HG02970 (cell line): ENCODE data around the gene PIP4K2A.
"Not testable (repeated sequence)": the region's sequence is repeated elsewhere in the genome, so short reads cannot be mapped to it uniquely, and the experiment has no call there.

Experiments used
- ATAC-seq: cut with Tn5 transposase; IDR thresholded peaks from one replicate; pipeline ENCODE4 v1.9.1; 2021; ENCODE audit warnings: mild to moderate bottlenecking, moderate library complexity, moderate number of reproducible peaks; ENCODE audit not compliant: unreplicated experiment, low FRiP score

The PIP4K2A gene

DNA sequence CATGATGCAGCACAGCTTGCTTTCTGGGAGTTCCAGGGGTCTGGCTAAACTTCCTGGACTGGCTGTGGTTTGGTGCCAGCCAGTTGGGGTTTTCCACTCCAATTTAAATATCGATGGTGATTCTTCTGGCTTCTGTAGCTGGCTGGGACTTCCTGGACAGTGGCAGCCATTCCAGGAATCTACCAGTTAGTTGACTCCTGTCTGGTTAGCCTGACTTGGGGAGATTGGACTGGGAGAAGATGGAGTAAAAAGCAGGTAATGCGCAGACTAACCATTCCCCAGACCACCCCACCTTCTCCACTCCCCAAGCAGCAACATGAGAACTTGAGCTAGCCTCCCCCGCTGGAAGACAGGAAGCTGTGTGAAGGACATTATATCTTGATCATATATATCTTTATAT is 6.3 kb upstream of the PIP4K2A start:
- ATAC-seq, result no peak

DNA sequence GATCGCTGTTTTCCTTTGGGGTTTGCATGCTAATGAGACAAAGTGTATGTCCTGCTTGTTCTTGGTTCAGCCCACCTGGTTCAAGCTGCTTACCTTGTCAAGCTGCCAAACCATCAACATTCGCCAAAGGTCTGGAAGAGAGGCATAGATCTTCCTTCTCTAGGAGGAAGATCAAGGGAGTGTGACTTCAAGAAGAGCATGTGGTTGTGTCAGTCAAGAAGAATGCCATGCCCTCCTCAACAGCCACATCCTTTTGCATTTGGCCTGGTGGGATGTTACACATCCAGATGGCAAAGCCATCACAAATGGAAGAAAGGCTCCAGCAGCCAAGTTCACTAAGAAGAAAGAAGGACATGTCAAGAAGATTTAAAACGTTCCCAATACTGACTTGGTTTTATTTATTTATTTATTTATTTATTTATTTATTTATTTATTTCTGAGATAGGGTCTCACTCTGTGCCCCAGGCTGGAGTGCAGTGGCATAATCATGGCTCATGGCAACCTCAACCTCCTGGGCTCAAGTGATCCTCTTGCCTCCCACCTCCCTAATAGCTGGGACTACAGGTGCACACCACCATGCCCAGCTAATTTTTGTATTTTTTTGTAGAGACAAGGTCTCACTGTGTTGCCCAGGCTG is 5.1 kb upstream of the PIP4K2A start:
- no peak for ATAC-seq

- ATAC-seq, result not testable (repeated sequence)
These were observed 4.3 kb upstream of the PIP4K2A start for GRCh38 chr10:22718659-22719058.

DNA sequence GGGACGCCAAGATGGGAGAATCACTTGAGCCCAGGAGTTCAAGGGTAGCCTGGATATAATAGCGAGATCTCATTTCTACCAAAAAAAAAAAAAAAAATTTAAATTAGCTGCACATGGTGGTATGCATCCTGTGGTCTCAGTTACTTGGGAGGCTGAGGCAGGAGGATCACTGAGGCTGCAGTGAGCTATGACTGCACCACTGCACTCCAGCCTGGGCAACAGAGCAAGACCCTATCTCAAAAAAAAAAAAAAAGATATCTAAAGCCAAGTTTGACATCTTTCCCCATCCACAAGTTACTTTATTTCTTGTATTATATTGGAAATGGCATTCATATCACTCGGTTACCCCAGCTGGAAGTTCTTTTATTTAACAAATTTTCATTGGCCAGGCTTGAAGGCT is 3.4 kb upstream of the PIP4K2A start:
- ATAC-seq, result no peak

DNA sequence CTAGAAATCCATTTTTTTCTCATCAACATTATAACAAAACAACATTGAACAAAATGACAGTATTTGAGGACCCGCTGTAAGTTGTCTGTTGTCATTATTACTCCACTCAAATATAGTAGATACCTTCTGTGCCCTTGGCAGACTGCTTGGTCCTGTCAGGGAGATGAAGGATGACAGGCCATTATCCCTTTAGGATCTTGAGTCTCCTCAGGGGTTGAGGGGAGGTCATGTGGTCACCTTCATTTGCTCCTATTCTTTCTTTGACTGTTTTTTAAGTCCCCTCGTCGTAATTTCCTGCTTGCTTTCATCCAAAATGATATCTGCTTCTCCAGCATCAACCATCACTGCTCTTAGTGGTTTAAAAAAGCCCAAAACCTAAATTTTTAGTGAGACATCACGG is 2.6 kb upstream of the PIP4K2A start:
- no peak for ATAC-seq

- ATAC-seq, result no peak
These were observed 880 bp upstream of the PIP4K2A start for GRCh38 chr10:22715290-22715625.

- ATAC-seq, result peak; percentile 16
These were observed 412 bp downstream of the PIP4K2A start for GRCh38 chr10:22713853-22714478.

- ATAC-seq, result no peak
These were observed 1.2 kb downstream of the PIP4K2A start for GRCh38 chr10:22712956-22713852.

DNA sequence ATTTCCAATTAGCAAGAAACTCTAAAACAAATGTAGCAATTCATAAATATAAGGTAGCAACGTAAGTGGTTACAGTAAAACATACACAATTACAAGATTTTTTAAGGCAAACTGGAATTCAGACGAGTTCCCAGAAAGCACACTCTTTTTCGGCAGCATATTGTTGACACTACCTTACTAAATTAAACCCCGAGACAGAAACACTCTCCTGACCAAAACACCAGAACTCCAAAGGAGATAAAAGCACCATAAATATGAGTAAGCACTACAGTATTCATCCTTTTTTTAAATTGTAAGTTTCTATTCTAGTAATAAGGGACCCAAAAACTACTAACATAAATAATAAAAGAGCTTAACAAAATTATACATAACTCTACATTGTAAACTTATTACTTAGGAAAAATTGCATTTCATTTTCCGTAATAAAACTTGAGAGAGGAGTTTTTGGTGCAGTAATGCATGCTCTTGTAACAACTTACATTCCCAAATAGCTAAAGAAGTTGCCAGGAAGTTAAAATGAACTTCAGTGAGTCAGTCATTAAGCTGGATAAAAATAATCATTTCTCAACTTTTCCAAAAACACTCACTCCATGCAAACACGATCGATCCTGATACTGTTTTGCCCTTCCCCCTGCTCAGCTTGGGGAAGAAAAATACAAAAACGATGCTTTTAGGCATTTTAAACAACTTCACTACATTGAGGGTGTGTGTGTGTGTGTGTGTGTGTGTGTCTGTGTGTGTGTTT is 2.0 kb downstream of the PIP4K2A start:
- ATAC-seq, result no peak

GRCh38 chr10:22711373-22711772 is 3.0 kb downstream of the PIP4K2A start:
- no peak for ATAC-seq

- ATAC-seq, result no peak
These were observed 4.1 kb downstream of the PIP4K2A start for GRCh38 chr10:22710139-22710745.

GRCh38 chr10:22708772-22709171 is 5.6 kb downstream of the PIP4K2A start:
- no peak for ATAC-seq

DNA sequence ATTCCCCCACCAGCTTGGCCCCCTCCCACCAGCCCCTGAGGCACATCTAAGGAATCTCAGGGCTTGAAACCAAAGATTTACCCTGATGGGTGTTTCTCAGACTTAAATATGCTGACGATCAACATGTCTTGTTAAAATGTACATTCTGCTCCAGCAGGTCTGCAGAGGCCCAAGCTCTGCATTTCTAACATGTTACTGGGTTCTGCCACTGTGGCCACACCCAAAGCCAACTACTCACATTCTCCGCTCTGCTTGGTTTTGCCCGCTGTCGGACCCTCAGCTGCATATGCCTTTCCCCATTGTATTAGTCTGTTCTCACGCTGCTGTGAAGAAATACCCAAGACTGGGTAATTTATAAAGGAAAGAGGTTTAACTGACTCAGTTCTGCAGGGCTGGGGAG is 8.9 kb downstream of the PIP4K2A start:
- ATAC-seq, result no peak

DNA sequence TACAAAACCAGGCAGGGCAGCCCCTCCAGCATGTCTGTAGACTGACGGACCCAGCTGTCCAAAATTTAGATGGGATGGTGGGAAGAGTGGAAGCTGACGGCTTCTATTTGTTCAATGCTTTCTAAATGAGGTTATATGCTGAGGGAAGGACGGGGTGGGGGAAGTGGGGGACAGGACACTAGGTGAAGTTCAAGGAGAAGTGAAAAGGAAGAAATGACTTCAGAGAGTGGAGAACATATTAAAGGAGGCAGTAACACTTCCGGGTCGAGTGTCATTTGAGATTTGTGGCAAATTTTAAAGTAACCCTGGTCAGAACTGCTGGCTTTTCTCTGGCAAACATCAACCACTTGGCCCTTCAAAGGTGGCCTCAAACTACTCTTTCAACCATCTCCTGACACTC is 9.4 kb downstream of the PIP4K2A start:
- ATAC-seq, result no peak

DNA sequence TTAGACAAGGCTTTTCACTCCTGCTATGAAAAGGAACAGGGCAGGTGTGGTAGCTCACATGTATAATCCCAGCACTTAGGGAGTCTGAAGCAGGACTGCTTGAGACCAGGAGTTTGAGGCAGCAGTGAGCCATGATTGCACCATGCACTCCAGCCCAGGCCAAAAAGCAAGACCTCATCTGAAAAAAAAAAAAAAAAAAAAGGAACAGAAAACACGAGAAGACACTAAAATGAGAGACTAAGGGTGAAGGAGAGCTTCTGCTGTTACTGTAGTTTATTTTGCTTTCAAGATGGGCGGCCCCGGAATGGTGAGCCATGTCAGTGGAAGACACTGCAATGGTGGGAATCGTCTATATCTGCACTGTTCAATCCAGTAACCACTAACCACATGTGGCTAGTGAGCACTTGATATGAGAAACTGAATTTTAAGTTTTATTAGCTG is 9.9 kb downstream of the PIP4K2A start:
- ATAC-seq, result no peak

DNA sequence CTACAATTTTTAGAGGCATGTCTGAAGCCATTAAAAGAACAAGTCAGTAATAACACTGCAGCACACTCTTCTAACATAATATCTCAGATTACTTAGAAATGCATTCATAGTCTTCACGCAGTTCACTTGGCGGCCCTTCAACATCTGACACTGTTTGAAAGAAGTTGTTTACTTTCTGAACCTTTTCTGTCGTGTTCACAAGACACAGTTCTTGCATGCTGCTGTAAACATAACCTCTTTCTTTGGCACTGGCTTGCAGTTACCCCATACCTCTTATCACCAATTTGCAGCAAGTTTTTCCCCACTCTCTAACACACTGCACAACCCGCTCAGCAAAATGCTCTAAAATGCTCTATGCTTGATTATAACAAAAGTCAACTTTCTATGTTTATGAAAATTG is 12.0 kb downstream of the PIP4K2A start:
- no peak for ATAC-seq

DNA sequence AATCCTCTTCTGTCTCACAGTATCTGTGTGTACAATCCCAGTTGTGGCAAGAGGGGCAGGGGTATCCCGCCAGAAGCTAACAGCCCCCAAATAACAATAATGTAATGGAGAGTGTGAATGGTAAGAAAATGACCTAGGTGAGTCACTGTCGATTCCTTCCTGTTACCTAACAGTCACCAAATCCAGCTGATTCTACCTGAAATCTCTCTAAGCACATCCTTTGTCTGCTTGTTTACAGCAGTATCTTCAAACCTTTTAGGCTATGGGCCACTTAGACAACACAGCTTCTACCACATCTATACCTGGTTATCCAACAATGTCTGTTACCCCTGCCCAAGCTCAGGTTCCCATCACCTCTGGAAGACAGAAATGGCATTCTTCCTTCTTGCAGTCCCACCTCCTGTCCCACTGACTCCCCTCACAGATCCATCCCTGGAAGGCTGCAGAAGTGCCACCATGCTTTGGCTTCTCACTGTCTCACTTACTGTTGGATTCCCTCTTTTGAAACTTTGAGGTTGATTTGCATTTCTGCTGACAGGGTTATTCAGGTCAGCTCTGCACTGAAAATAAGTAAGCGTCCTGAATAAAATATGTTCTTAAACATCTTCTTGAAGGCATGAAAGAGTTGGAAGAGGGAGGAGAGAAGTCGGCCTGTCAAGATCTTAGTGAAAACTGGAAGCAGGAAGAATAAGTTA is 13.1 kb downstream of the PIP4K2A start:
- no peak for ATAC-seq

DNA sequence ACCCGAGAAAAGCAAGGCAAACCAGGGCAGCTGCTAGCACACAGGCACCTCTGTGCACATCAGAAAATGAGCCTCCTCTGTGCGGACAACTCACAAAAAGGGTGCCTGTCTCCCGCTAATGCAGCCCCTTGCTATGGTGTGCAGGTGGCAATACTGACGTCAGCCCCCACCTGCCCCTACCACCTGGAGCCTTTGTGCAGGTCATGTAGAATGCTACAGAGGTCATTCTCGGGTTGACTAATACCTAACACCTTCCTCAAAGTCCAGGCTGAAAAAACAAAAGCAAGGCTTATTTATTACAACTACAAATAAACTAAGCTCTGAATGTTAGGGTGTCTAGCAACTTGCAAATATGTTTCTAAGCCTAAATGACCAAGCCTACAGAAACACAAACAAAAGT is 13.9 kb downstream of the PIP4K2A start:
- no peak for ATAC-seq

DNA sequence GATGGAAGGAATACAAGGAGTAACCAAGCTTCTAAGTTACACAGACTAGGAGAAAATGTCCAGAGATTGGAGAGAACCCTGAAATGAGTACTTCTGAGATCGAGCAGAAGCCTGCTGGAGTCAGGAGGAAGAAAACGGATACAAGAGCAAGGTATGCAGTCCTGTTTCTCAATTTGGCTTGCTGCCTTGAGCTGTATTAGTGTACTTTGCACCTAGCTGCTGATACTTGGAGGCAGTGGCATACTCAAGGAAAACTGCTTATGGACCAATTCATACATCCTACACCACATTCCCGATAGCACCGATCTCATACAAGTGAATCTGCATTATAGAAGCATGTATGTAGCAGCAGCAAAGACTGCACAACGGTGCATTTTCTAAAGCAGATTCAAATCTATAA is 14.4 kb downstream of the PIP4K2A start:
- ATAC-seq, result no peak

DNA sequence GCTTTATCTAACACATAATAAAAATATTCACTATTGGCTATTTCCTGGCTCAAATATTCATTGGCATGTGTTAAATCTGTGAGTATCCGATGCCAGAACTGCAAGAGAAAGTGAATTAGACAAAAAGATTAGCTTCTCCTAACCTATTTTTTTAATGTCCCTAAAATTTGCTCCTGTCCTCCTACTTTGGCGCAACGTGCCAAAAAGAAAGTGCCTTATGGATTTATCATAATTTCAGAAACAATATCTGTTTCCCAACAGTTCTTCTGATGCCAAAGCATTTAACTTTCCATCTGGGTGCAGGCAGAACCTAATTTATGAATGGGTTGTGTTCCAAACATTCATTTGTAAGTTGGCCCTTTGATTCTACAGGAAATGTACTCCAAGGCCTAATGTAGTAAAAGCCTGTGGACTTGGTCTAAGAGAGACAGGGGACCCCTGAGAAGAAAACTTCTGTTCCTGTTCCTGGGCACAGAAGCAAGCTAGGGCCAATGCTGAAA is 15.4 kb downstream of the PIP4K2A start:
- no peak for ATAC-seq
